Mucosa of stomach (tissue), 1 donor: ENCODE results near the gene CEP162.
"Not testable (repeated sequence)": the region's sequence is repeated elsewhere in the genome, so short reads cannot be mapped to it uniquely, and the experiment has no call there.

Experiments used
- H3K27me3 ChIP-seq: one replicate; pipeline ENCODE4 v1.7.0; 2013; ENCODE audit warnings: mild to moderate bottlenecking, low read length; ENCODE audit not compliant: control insufficient read depth, insufficient read depth
- H3K36me3 ChIP-seq: one replicate; pipeline ENCODE4 v1.7.0; 2013; ENCODE audit warnings: low read length; ENCODE audit not compliant: control insufficient read depth, insufficient read depth
- H3K4me1 ChIP-seq: one replicate; pipeline ENCODE4 v1.7.0; 2013; ENCODE audit warnings: mild to moderate bottlenecking, low read length; ENCODE audit not compliant: control insufficient read depth, insufficient read depth
- H3K4me3 ChIP-seq: one replicate; pipeline ENCODE4 v1.7.0; 2013; ENCODE audit warnings: low read length
- H3K9ac ChIP-seq: one replicate; pipeline ENCODE4 v1.7.0; 2013; ENCODE audit warnings: mild to moderate bottlenecking, low read length, moderate library complexity
- H3K9me3 ChIP-seq: one replicate; pipeline ENCODE4 v1.7.0; 2013; ENCODE audit warnings: mild to moderate bottlenecking, low read length, moderate library complexity; ENCODE audit not compliant: control insufficient read depth
- donor health status: Pancreatic carcinoma.

Gene CEP162

DNA sequence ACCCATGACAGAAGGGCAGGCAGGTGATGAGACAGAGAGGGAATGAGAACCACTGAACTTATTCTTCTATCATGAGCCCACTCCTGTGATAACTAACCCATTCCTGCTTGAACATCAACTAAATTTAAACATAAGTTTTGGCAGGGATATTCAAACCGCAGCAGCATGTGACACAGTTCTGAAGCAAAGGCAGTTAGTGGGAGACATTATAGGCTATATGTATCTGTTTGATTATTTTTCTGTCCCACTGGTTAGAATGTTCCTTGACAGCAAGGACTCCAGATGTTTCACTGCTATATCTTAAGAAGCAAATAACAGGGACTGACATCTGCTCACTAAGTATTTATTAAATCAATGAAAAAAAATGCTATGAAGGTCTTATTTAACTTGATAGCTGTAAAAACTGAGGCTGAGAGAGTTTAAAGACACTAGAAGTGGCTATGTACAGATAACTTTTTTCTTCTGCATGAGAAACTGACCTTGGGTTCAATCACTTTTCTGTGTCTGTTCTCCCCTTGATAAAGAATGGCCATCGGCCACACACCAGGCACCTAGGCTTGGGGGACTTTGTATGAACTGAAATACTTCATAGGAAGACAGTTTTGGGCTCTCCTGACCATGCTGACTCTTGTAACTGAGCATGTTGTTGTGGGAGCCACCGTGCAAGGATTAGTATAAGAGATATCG, 90.9 kb downstream of the CEP162 start:
- Histone ChIP-seq H3K4me3 (no peak overlapping the region), H3K36me3 (peaks cover 10% of the 10 kb centered on the region), H3K9ac (no peak overlapping the region), H3K4me1 (peaks cover 3% of the 10 kb centered on the region), H3K27me3 (no peaks in the 10 kb centered on the region), H3K9me3 (no peaks in the 10 kb centered on the region)

DNA sequence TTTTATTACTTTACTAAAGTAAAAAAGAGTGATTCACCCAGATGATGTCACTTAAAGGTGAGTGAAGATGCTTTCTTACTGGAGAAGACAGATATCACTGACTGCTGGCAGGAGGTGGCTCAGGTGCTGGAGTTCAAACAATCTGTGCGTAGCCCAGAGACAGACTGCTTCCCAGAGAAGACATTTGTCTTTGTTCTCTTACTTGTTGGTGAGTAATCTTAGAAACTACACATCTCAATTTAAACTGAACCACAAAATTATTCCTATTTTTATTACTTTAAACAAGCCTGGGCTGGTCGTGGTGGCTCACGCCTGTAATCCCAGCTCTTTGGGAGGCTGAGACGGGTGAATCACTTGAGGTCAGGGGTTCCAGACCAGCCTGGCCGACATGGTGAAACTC, 92.2 kb downstream of the CEP162 start:
- peaks cover 10% of the 10 kb centered on the region for H3K36me3 ChIP-seq
- H3K4me3 ChIP-seq: no peak overlapping the region
- H3K4me1 ChIP-seq: no peaks in the 10 kb centered on the region

DNA sequence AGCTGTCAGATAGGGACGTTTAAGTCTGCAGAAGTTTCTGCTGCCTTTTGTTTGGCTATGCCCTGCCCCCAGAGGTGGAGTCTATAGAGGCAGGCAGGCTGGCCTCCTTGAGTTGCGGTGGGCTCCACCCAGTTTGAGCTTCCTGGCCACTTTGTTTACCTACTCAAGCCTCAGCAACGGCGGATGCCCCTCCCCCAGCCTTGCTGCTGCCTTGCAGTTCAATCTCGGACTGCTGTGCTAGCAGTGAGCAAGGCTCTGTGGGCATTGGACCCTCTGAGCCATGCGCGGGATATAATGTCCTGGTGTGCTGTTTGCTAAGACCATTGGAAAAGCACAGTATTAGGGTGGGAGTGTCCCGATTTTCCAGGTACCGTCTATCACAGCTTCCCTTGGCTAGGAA, 94.1 kb downstream of the CEP162 start:
- H3K36me3 ChIP-seq: peaks cover 10% of the 10 kb centered on the region
- H3K9ac ChIP-seq, H3K9me3 ChIP-seq, H3K4me3 ChIP-seq, H3K4me1 ChIP-seq, H3K27me3 ChIP-seq: not testable (repeated sequence)

More for the DNA sequence above, 92.2 kb downstream of the CEP162 start:
- no peaks in the 10 kb centered on the region for H3K27me3 ChIP-seq
- no peak overlapping the region for H3K9ac ChIP-seq
- no peaks in the 10 kb centered on the region for H3K9me3 ChIP-seq

DNA sequence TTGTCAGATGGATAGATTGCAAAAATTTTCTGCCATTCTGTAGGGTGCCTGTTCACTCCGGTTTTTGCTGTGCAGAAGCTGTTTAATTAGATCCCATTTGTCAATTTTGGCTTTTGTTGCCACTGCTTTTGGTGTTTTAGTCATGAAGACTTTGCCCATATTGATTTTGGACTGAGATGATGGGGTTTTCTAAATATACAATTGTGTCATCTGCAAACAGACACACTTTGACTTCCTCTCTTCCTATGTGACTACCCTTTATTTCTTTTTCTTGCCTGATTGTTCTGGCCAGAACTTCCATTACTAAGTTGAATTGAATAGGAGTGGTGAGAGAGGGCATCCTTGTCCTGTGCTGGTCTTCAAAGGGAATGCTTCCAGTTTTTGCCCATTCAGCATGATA, 97.9 kb downstream of the CEP162 start:
- not testable (repeated sequence) for H3K9ac ChIP-seq, H3K4me1 ChIP-seq, H3K4me3 ChIP-seq, H3K27me3 ChIP-seq, H3K9me3 ChIP-seq
- H3K36me3 ChIP-seq: peaks cover 10% of the 10 kb centered on the region

DNA sequence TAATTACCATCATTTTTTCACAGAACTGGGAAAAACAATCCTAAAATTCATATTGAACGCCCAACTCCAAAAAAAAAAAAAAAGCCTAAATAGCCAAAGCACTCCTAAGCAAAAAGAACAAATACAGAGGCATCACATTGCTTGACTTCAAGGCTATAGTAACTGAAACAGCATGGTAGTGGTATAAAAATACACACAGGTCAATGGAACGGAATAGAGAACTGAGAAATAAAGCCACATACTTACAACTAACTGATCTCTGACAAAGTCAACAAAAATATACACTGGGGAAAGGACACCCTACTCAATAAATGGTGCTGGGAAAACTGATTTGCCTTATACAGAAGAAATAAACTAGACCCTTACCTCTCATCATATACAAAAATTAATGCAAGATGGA, 104.3 kb downstream of the CEP162 start:
- Histone ChIP-seq H3K36me3 (no peaks in the 10 kb centered on the region), H3K27me3 (no peaks in the 10 kb centered on the region), H3K4me1 (no peaks in the 10 kb centered on the region), H3K9me3 (no peaks in the 10 kb centered on the region), H3K9ac (no peak overlapping the region), H3K4me3 (no peak overlapping the region)

DNA sequence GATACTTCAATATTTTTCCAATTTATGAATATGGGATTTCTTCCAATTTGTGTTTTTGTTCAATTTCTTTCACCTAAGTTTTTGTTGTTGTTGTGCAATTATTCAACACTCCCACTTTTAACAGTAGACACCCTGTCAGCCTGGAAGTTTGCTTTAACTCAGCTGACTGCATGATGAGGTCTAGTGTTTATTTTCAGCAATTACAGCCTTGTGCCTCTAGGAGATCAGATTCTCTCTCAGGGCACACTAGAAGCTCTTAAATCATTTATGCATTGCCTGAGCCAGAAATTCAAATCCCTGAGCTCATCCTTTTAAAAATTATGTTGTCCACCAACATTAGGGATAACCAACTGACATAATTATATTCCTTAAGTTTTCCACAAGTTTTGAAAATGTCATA, 108.2 kb downstream of the CEP162 start:
- Histone ChIP-seq H3K4me1 (no peaks in the 10 kb centered on the region), H3K4me3 (no peak overlapping the region), H3K9ac (no peak overlapping the region), H3K9me3 (no peaks in the 10 kb centered on the region), H3K36me3 (no peaks in the 10 kb centered on the region), H3K27me3 (no peaks in the 10 kb centered on the region)

DNA sequence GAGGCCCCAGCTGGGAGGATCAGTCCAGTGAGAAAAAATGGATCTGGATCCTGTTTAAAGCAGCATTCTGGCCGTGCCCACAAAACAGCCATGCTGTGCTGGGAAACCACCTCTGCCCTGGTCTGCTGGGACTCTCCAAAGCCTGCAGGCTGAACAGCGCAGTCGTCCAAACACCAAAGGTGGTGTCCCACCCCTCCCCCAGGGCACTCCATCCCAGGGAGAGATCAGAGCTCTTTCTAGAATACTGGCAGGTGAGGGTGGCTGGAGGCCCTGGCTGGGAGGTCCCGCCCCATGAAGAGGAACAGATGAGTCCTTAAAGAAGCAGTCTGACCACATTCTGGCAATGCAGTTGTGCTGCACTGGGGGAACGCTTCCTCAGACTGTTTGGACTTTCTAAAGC, 109.3 kb downstream of the CEP162 start:
- no peaks in the 10 kb centered on the region for H3K9me3 ChIP-seq
- no peak overlapping the region for H3K9ac ChIP-seq
- H3K4me1 ChIP-seq: no peaks in the 10 kb centered on the region
- H3K4me3 ChIP-seq: no peak overlapping the region
- H3K36me3 ChIP-seq: no peaks in the 10 kb centered on the region
- no peaks in the 10 kb centered on the region for H3K27me3 ChIP-seq

DNA sequence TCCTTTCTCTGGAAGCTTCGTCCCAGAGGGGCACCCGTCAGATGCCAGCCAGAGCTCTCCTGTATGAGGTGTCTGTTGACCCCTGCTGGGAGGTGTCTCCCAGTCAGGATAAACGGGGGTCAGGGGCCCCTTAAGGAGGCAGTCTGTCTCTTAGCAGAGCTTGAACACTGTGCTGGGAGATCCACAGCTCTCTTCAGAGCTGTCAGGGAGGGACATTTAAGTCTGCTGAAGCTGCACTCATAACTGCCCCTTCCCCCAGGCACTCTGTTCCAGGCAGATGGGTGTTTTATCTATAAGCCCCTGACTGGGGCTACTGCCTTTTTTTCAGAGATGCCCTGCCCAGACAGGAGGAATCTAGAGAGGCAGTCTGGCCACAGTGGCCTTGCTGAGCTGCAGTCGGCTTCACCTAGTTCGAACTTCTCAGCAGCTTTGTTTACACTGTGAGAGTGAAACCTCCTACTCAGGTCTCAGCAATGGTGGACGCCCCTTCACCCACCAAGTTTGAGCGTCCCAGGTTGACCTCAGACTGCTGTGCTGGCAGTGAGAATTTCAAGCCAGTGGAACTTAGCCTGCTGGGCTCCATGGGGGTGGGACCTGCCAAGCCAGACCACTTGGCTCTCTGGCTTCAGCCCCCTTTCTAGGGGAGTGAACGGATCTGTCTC, 112.4 kb downstream of the CEP162 start:
- H3K4me1 ChIP-seq, H3K36me3 ChIP-seq, H3K9me3 ChIP-seq, H3K4me3 ChIP-seq, H3K27me3 ChIP-seq, H3K9ac ChIP-seq: not testable (repeated sequence)

DNA sequence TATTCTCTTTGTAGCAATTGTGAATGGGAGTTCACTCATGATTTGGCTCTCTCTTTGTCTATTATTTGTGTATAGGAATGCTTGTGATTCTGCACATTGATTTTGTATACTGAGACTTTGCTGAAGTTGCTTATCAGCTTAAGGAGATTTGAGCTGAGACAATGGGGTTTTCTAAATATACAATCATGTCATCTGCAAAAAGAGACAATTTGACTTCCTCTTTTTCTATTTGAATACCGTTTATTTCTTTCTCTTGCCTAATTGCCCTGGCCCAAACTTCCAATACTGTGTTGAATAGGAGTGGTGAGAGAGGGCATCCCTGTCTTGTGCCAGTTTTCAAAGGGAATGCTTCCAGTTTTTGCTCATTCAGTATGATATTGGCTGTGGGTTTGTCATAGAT, 116.1 kb downstream of the CEP162 start:
- H3K4me3 ChIP-seq, H3K36me3 ChIP-seq, H3K27me3 ChIP-seq, H3K9ac ChIP-seq, H3K4me1 ChIP-seq, H3K9me3 ChIP-seq: not testable (repeated sequence)

DNA sequence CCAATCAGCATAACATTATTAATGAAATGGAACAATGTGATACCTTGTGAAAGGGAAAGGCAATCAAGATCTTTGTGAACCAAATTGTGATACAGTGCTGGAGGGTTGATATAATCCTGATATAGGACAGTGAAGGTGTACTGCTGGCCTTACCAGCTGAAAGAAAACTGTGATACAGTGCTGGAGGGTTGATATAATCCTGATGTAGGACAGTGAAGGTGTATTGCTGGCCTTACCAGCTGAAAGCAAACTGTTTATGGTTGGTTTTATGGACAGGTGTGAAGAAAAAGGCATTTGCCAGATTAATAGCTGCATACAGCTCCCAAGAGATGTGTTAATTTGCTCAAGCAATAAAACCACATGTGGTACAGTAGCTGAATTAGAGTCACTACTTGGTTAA, 119.9 kb downstream of the CEP162 start:
- H3K9ac ChIP-seq: no peak overlapping the region
- no peaks in the 10 kb centered on the region for H3K36me3 ChIP-seq
- H3K4me3 ChIP-seq: no peak overlapping the region
- no peaks in the 10 kb centered on the region for H3K4me1 ChIP-seq
- no peaks in the 10 kb centered on the region for H3K27me3 ChIP-seq
- no peaks in the 10 kb centered on the region for H3K9me3 ChIP-seq

DNA sequence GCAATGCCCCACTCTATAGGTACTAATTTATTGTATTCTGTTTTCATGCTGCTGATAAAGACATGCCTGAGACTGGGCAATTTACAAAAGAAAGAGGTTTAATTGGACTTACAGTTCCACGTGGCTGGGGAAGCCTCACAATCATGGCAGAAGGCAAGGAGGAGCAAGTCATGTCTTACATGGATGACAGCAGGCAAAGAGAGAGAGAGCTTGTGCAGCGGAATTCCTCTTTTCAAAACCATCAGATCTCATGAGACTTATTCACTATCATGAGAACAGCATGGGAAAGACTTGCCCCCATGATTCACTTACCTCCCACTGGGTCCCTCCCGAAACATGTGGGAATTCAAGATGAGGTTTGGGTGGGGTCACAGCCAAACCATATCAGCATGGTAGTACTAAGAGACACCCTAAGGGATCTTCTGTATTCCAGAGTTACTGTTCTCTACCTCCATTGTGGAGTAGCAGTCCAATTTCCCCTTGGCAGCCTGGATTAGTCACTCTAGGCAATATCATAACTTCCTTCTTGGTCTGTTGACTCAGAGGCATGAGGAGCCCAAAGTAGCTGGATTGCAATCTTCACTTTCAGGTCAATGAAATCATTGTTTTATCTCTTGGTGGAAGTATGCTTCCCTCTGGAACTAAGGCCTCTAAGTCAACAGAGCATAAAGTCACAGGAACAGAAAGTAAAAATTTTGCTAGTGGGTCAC, 122.1 kb downstream of the CEP162 start:
- H3K9ac ChIP-seq, H3K4me1 ChIP-seq, H3K9me3 ChIP-seq, H3K27me3 ChIP-seq, H3K4me3 ChIP-seq, H3K36me3 ChIP-seq: not testable (repeated sequence)

DNA sequence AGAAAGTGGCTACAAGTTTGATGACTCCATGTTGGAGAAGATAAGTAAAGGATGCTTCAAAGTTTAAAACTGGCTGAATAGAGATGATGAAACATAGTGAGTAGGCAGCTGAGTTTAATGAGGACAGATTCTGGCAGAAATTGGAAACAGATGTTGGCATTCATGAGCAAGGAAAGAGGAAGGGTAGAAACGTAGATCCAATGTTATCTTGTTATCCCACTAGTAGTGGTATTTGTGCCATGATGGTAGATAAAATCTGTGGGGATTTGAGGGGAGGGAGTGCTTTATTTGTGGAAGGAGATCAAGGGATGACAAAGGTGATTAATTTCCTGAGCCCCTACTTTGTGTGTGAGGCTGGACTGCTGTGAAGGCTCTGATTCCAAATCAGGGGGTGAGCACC, 124.4 kb downstream of the CEP162 start:
- Histone ChIP-seq H3K9me3 (no peaks in the 10 kb centered on the region), H3K36me3 (no peaks in the 10 kb centered on the region), H3K27me3 (no peaks in the 10 kb centered on the region), H3K9ac (no peak overlapping the region), H3K4me3 (no peak overlapping the region), H3K4me1 (no peaks in the 10 kb centered on the region)
